ENCODE results near the gene LPIN1.
"Not testable (repeated sequence)": the region's sequence is repeated elsewhere in the genome, so short reads cannot be mapped to it uniquely, and the experiment has no call there.

Gene LPIN1

DNA sequence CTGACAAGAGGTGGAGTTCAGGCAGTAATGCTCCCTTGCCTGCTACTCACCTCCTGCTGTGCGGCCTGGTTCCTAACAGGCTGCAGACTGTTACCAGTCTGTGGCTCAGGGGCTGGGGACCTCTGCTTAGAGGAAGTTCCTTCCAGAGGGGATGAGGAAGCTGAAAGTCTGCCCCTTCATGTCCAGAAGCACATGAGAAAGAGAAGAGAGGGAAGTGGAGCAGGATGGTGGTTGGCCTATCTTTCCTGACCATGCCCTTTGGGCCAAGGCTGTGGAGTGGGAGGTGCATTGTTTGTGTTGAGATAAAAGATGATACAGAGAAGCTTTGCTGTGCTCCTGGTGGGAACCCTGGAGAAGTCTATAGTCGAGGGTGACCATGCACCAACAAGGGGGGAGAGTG lies 112.5 kb downstream of the LPIN1 start:
- H3K36me3 ChIP-seq (ENCODE audit: low read depth), result no peaks in the 10 kb centered on the region
- no peaks in the 10 kb centered on the region for H3K9me3 ChIP-seq (ENCODE audit: severe bottlenecking)
- TF ChIP-seq, protein P1, sequence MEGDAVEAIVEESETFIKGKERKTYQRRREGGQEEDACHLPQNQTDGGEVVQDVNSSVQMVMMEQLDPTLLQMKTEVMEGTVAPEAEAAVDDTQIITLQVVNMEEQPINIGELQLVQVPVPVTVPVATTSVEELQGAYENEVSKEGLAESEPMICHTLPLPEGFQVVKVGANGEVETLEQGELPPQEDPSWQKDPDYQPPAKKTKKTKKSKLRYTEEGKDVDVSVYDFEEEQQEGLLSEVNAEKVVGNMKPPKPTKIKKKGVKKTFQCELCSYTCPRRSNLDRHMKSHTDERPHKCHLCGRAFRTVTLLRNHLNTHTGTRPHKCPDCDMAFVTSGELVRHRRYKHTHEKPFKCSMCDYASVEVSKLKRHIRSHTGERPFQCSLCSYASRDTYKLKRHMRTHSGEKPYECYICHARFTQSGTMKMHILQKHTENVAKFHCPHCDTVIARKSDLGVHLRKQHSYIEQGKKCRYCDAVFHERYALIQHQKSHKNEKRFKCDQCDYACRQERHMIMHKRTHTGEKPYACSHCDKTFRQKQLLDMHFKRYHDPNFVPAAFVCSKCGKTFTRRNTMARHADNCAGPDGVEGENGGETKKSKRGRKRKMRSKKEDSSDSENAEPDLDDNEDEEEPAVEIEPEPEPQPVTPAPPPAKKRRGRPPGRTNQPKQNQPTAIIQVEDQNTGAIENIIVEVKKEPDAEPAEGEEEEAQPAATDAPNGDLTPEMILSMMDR (IDR thresholded peaks at IDR 0.05; ENCODE audit: poor library complexity, severe bottlenecking), result no peak
- no peaks in the 10 kb centered on the region for H3K27me3 ChIP-seq (ENCODE audit: insufficient read depth, poor library complexity, severe bottlenecking)
- DNase-seq (ENCODE audit: low spot score), result no peak
- ATAC-seq (ENCODE audit: low read depth), result no peak
- no peaks in the 10 kb centered on the region for H3K4me1 ChIP-seq (ENCODE audit: insufficient read depth, poor library complexity, severe bottlenecking)
- H3K27ac ChIP-seq (ENCODE audit: poor library complexity, severe bottlenecking), result no peak overlapping the region
- no peak overlapping the region for H3K4me3 ChIP-seq (ENCODE audit: severe bottlenecking)

DNA sequence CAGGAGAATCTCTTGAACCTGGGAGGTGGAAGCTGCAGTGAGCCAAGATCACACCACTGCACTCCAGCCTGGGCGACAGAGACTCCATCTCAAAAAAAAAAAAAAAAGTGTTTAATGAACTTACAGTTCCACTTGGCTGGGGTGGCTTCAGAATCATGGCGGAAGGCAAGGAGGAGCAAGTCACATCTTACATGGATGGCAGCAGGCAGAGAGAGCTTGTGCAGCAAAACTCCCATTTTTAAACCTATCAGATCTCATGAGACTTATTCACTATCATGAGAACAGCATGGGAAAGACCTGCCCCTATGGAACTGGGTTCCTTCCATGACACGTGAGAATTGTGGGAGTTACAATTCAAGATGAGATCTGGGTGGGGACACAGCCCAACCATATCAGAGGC lies 113.5 kb downstream of the LPIN1 start:
- not testable (repeated sequence) for H3K4me3 ChIP-seq (ENCODE audit: severe bottlenecking); H3K36me3 ChIP-seq (ENCODE audit: low read depth); H3K9me3 ChIP-seq (ENCODE audit: severe bottlenecking); H3K27ac ChIP-seq (ENCODE audit: poor library complexity, severe bottlenecking); DNase-seq (ENCODE audit: low spot score); H3K27me3 ChIP-seq (ENCODE audit: insufficient read depth, poor library complexity, severe bottlenecking); ATAC-seq (ENCODE audit: low read depth); H3K4me1 ChIP-seq (ENCODE audit: insufficient read depth, poor library complexity, severe bottlenecking)

DNA sequence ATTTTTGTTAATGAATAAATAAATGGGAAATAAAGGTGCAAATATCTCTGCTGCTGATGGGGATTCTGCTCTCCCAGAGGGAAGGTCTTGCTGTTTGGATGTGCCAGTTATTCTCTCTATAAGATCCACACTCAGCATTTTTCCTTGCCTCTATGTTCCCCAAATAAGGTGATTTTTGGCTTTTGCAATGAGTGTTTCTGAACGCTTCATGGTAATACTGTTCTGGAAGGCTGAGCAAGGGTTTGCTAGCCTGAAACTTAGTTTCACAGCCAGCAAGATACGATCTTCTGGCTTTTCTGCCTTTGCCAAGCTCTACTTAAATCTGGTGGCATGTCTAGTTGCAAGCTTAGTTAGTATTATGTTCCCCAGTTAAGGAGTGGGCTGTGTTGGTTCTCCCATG lies 114.6 kb downstream of the LPIN1 start:
- TF ChIP-seq, protein P1 (IDR thresholded peaks at IDR 0.05; ENCODE audit: poor library complexity, severe bottlenecking), result no peak
- no peaks in the 10 kb centered on the region for H3K9me3 ChIP-seq (ENCODE audit: severe bottlenecking)
- no peaks in the 10 kb centered on the region for H3K27me3 ChIP-seq (ENCODE audit: insufficient read depth, poor library complexity, severe bottlenecking)
- ATAC-seq (ENCODE audit: low read depth), result no peak
- H3K4me1 ChIP-seq (ENCODE audit: insufficient read depth, poor library complexity, severe bottlenecking), result no peaks in the 10 kb centered on the region
- H3K36me3 ChIP-seq (ENCODE audit: low read depth), result no peaks in the 10 kb centered on the region
- no peak for DNase-seq (ENCODE audit: low spot score)
- no peak overlapping the region for H3K4me3 ChIP-seq (ENCODE audit: severe bottlenecking)
- no peak overlapping the region for H3K27ac ChIP-seq (ENCODE audit: poor library complexity, severe bottlenecking)

DNA sequence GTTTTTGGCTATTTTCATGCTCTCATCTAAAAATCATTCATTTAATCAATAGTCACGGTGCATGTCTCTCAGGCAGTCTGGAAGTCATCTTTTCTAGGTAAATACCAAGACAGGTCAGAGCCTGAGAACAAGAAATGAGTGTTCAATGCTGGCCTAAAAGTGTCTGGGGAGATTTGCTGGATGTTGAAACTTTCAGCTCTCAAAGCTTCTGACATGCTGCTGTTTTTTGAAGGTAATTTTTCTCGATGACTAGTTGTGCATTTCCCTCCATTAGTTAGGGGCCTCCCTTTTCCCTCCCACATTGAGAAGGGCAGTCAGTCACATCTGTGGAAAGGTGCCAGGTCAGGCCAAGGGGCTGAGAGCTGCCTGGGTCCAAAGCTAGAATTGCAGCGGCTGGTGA lies 115.6 kb downstream of the LPIN1 start:
- Histone ChIP-seq H3K4me1 (ENCODE audit: insufficient read depth, poor library complexity, severe bottlenecking) (no peaks in the 10 kb centered on the region), H3K27ac (ENCODE audit: poor library complexity, severe bottlenecking) (no peak overlapping the region)
- no peak for ATAC-seq (ENCODE audit: low read depth)

DNA sequence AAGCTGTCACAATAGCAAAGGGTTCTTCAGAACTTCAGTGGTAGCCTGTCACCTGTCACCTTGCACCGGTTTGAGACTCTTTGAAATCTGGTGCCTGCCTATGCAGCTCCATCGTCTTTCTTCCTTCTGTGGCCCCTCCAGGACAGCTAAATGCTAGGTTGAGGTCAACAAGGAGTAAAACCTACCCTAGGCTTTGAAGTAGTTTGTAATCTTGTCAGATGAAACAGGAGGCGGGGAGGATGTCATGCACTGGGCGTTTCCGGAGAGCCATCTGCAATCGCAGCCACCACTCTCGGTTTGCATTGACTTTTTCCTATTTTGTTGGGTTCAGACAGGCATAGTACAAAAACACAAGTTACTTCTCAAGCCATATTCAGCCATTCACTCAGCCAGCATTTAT lies 116.7 kb downstream of the LPIN1 start:
- Histone ChIP-seq H3K9me3 (ENCODE audit: severe bottlenecking) (no peaks in the 10 kb centered on the region), H3K4me1 (ENCODE audit: insufficient read depth, poor library complexity, severe bottlenecking) (no peaks in the 10 kb centered on the region), H3K4me3 (ENCODE audit: severe bottlenecking) (no peak overlapping the region), H3K36me3 (ENCODE audit: low read depth) (no peaks in the 10 kb centered on the region), H3K27ac (ENCODE audit: poor library complexity, severe bottlenecking) (no peak overlapping the region), H3K27me3 (ENCODE audit: insufficient read depth, poor library complexity, severe bottlenecking) (no peaks in the 10 kb centered on the region)
- ATAC-seq (ENCODE audit: low read depth) (no peak), DNase-seq (ENCODE audit: low spot score) (no peak)
- TF ChIP-seq, protein P1 (IDR thresholded peaks at IDR 0.05; ENCODE audit: poor library complexity, severe bottlenecking), result no peak

More for the DNA sequence above, 115.6 kb downstream of the LPIN1 start:
- Histone ChIP-seq H3K9me3 (ENCODE audit: severe bottlenecking) (no peaks in the 10 kb centered on the region), H3K4me3 (ENCODE audit: severe bottlenecking) (no peak overlapping the region), H3K36me3 (ENCODE audit: low read depth) (no peaks in the 10 kb centered on the region), H3K27me3 (ENCODE audit: insufficient read depth, poor library complexity, severe bottlenecking) (no peaks in the 10 kb centered on the region)
- TF ChIP-seq, protein P1 (IDR thresholded peaks at IDR 0.05; ENCODE audit: poor library complexity, severe bottlenecking), result no peak
- DNase-seq (ENCODE audit: low spot score), result no peak
